T47D (cell line): ENCODE measurements around the gene KCNJ6.
"Not testable (repeated sequence)": the region's sequence is repeated elsewhere in the genome, so short reads cannot be mapped to it uniquely, and the experiment has no call there.

Experiments
- DNase-seq, 2 experiments: peaks; one replicate each; pipeline versions ENCODE4 v3.0.0 to v3.0.0-alpha.2; 2011 to 2012; ENCODE audit warnings: low read depth in 1 of 2, low spot score in 1 of 2
- JUND ChIP-seq: IDR thresholded peaks from 2 replicates; pipeline ENCODE4 v1.6.1; 2012; ENCODE audit warnings: low read depth
- in situ Hi-C: cut with HindIII; loops from 2 replicates; pipeline ENCODE4 v1.10.0; 2016; ENCODE audit warnings: low sequenced_read_pairs, low pct_unique_long_range_greater_than_20kb

The KCNJ6 gene

GRCh38 chr21:37675202-37675801, 241.0 kb downstream of the KCNJ6 start:
- in situ Hi-C loops: no loop called here
- no peak for TF ChIP-seq JUND
- peak; percentile 60 to 68 for DNase-seq

- in situ Hi-C loops: no loop called here
- no peak for TF ChIP-seq JUND
- DNase-seq: peak; percentile 21 to 26
Observed at GRCh38 chr21:37673801-37674575, 242.3 kb downstream of the KCNJ6 start.

- TF ChIP-seq JUND: no peak
- no peak for DNase-seq
- in situ Hi-C loops: no loop called here
Observed at GRCh38 chr21:37671381-37671780, 244.9 kb downstream of the KCNJ6 start.

GRCh38 chr21:37670883-37671282, 245.4 kb downstream of the KCNJ6 start:
- in situ Hi-C loops: no loop called here
- no peak for DNase-seq
- TF ChIP-seq JUND: no peak

- TF ChIP-seq JUND: no peak
- in situ Hi-C loops: no loop called here
- DNase-seq: no peak
Observed at GRCh38 chr21:37669249-37669648, 247.0 kb downstream of the KCNJ6 start.

- in situ Hi-C loops: no loop called here
- TF ChIP-seq JUND: no peak
- no peak for DNase-seq
Observed at GRCh38 chr21:37668462-37669239, 247.6 kb downstream of the KCNJ6 start.

GRCh38 chr21:37667380-37667779, 248.9 kb downstream of the KCNJ6 start:
- in situ Hi-C loops: no loop called here
- no peak for TF ChIP-seq JUND
- no peak for DNase-seq

- in situ Hi-C loops: no loop called here
- TF ChIP-seq JUND: no peak
- DNase-seq: no peak
Observed at GRCh38 chr21:37665230-37666024, 250.8 kb downstream of the KCNJ6 start.

- in situ Hi-C loops, DNase-seq: not testable (repeated sequence)
Observed at GRCh38 chr21:37662227-37662626, 254.0 kb downstream of the KCNJ6 start.

GRCh38 chr21:37660709-37661108, 255.5 kb downstream of the KCNJ6 start:
- no peak for TF ChIP-seq JUND
- in situ Hi-C loops: no loop called here
- no peak for DNase-seq

GRCh38 chr21:37659874-37660273, 256.4 kb downstream of the KCNJ6 start:
- TF ChIP-seq JUND: no peak
- in situ Hi-C loops: no loop called here
- DNase-seq: no peak

GRCh38 chr21:37658817-37659458, 257.3 kb downstream of the KCNJ6 start:
- TF ChIP-seq JUND: no peak
- peak in 1 of 2 experiments; percentile 49 for DNase-seq
- in situ Hi-C loops: no loop called here
